SK-N-SH (cell line): ENCODE measurements around the gene CD276. TPM values are rescaled to one million over a fixed set of nuclear protein-coding genes. Genes with fewer than 3 reads are reported as not detected.
A peak's percentile ranks its signal among the peaks of the same experiment; 100 is the strongest.

ENCODE experiments used
- CTCF ChIA-PET: fragments of 300-600, 350-600 bp; formaldehyde crosslinking; extraction: SDS; loops from one replicate; lab custom pipeline; 2021; lab: Yijun Ruan, JAX
- POLR2A ChIA-PET: fragments of 350-600 bp; sonication (Branson Sonifier 250); formaldehyde crosslinking; extraction: SDS; loops from one replicate; lab custom pipeline; 2020; ENCODE audit warnings: antibody characterized with exemption, inconsistent platforms; lab: Yijun Ruan, JAX
- DNase-seq: peaks from one replicate; pipeline ENCODE4 v3.0.0; 2012
- H2AFZ ChIP-seq: fragments of 200-600 bp; sonication (generic); 2 replicates; pipeline ENCODE4 v1.8.1; 2016; ENCODE audit warnings: antibody characterized with exemption, mild to moderate bottlenecking, low read depth
- H3F3A ChIP-seq: fragments of 200-600 bp; sonication (generic); replicated peaks from 2 replicates; pipeline ENCODE3; 2016; ENCODE audit warnings: antibody characterized with exemption, mild to moderate bottlenecking; ENCODE audit not compliant: insufficient read depth
- H3K27ac ChIP-seq, 2 experiments: fragments of 200-500 bp in 1 of 2; fragments of 200-600 bp in 1 of 2; sonication (Bioruptor generic) in 1 of 2; sonication (generic), shearing (Covaris generic) in 1 of 2; 2 replicates each; pipeline versions ENCODE4 v1.5.1 to v1.6.1; 2014 to 2016; ENCODE audit warnings: low read depth in 2 of 2, inconsistent platforms in 1 of 2, low read length in 1 of 2, mild to moderate bottlenecking in 1 of 2, mixed read lengths in 1 of 2
- H3K27me3 ChIP-seq: fragments of 200-600 bp; sonication (generic), shearing (Covaris generic); 2 replicates; pipeline ENCODE4 v1.6.1; 2016; ENCODE audit warnings: mixed run types; ENCODE audit not compliant: insufficient read depth
- H3K36me3 ChIP-seq, 2 experiments: fragments of 200-500 bp in 1 of 2; fragments of 200-600 bp in 1 of 2; sonication (Bioruptor generic) in 1 of 2; sonication (generic) in 1 of 2; replicated peaks in 1 of 2; 2 replicates each; pipeline versions ENCODE3 to v1.5.1; 2014 to 2016; ENCODE audit warnings: low read length in 1 of 2, mild to moderate bottlenecking in 1 of 2; ENCODE audit not compliant: insufficient read depth in 2 of 2, control insufficient read depth in 1 of 2
- H3K4me1 ChIP-seq, 2 experiments: fragments of 200-500 bp in 1 of 2; fragments of 200-600 bp in 1 of 2; sonication (Bioruptor generic) in 1 of 2; sonication (generic), shearing (Covaris generic) in 1 of 2; 2 replicates each; pipeline versions ENCODE4 v1.5.1 to v1.6.1; 2014 to 2016; ENCODE audit warnings: low read depth in 1 of 2, low read length in 1 of 2, mixed run types in 1 of 2; ENCODE audit not compliant: insufficient read depth in 2 of 2, control insufficient read depth in 1 of 2
- H3K4me2 ChIP-seq: fragments of 200-600 bp; sonication (generic), shearing (Covaris generic); 2 replicates; pipeline ENCODE4 v1.6.1; 2017; ENCODE audit warnings: mixed run types
- H3K4me3 ChIP-seq, 2 experiments: fragments of 200-500 bp in 1 of 2; fragments of 200-600 bp in 1 of 2; sonication (Bioruptor generic) in 1 of 2; sonication (generic), shearing (Covaris generic) in 1 of 2; 2 replicates each; pipeline versions ENCODE4 v1.5.1 to v1.8.1; 2014 to 2016; ENCODE audit warnings: low read depth in 2 of 2, inconsistent platforms in 1 of 2, low read length in 1 of 2, mild to moderate bottlenecking in 1 of 2, mixed read lengths in 1 of 2, moderate library complexity in 1 of 2
- H3K79me2 ChIP-seq: fragments of 200-600 bp; sonication (generic); 2 replicates; pipeline ENCODE4 v1.8.1; 2017; ENCODE audit warnings: mild to moderate bottlenecking; ENCODE audit not compliant: insufficient read depth
- H3K9ac ChIP-seq: fragments of 200-600 bp; sonication (generic); 2 replicates; pipeline ENCODE4 v1.6.1; 2017; ENCODE audit warnings: mixed run types
- H3K9me2 ChIP-seq: fragments of 200-600 bp; sonication (generic); 2 replicates; pipeline ENCODE4 v1.6.1; 2017; ENCODE audit warnings: mixed run types
- H3K9me3 ChIP-seq: fragments of 200-600 bp; sonication (generic); 2 replicates; pipeline ENCODE4 v1.6.1; 2017; ENCODE audit warnings: mixed run types, mild to moderate bottlenecking, moderate library complexity
- H4K20me1 ChIP-seq: fragments of 200-600 bp; sonication (generic); 2 replicates; pipeline ENCODE4 v1.6.1; 2017; ENCODE audit warnings: mild to moderate bottlenecking, mixed run types; ENCODE audit not compliant: insufficient read depth
- CTCF ChIP-seq: fragments of 200-600 bp; sonication (generic); IDR thresholded peaks from 2 replicates; pipeline ENCODE4 v1.6.1; 2017; ENCODE audit warnings: antibody characterized with exemption, mild to moderate bottlenecking, moderate library complexity
- MEF2A ChIP-seq: IDR thresholded peaks from 2 replicates; pipeline ENCODE4 v1.4.0; 2012; ENCODE audit warnings: low read depth, borderline replicate concordance
- PBX3 ChIP-seq: IDR thresholded peaks from 2 replicates; pipeline ENCODE4; 2012
- RCOR1 ChIP-seq: fragments of 150-350 bp; IDR thresholded peaks from 2 replicates; pipeline ENCODE4 v1.6.1; 2017; ENCODE audit warnings: antibody characterized with exemption, low read length
- REST ChIP-seq: IDR thresholded peaks from 2 replicates; pipeline ENCODE4 v1.6.1; 2012; ENCODE audit warnings: mild to moderate bottlenecking, low read depth, low read length, moderate library complexity
- RXRA ChIP-seq: IDR thresholded peaks from 2 replicates; pipeline ENCODE4 v1.4.0; 2012; ENCODE audit warnings: low read depth, mild to moderate bottlenecking, borderline replicate concordance
- TAF1 ChIP-seq: IDR thresholded peaks from 2 replicates; pipeline ENCODE4 v1.6.1; 2012; ENCODE audit warnings: low read depth, mild to moderate bottlenecking, low read length, moderate library complexity, borderline replicate concordance
- WGBS: methylation state at CpG from one replicate; pipeline ENCODE4 v1.1.6; 2017; ENCODE audit warnings: low lambda C conversion rate; 5-methylcytosine and 5-hydroxymethylcytosine counted together
- polyA plus RNA-seq, 3 experiments: library from polyadenylated mRNA; depleted of rRNA; stranded (reverse); fragments of >200 nt; gene quantifications; 2 replicates each; pipeline ENCODE4 v1.2.3, GENCODE V29; 2012
- TF ChIP-seq, protein P1 (sequence below): IDR thresholded peaks from 2 replicates; pipeline ENCODE4 v1.4.0; 2012; ENCODE audit warnings: low read depth, borderline replicate concordance
- TF ChIP-seq, protein P2 (sequence below): IDR thresholded peaks from 2 replicates; pipeline ENCODE4 v1.4.0; 2012; ENCODE audit warnings: low read depth, borderline replicate concordance

Gene CD276
- polyA plus RNA-seq, 1 of the 3 experiments (the other 2 are of a cell fraction), result 86.2 TPM

DNA sequence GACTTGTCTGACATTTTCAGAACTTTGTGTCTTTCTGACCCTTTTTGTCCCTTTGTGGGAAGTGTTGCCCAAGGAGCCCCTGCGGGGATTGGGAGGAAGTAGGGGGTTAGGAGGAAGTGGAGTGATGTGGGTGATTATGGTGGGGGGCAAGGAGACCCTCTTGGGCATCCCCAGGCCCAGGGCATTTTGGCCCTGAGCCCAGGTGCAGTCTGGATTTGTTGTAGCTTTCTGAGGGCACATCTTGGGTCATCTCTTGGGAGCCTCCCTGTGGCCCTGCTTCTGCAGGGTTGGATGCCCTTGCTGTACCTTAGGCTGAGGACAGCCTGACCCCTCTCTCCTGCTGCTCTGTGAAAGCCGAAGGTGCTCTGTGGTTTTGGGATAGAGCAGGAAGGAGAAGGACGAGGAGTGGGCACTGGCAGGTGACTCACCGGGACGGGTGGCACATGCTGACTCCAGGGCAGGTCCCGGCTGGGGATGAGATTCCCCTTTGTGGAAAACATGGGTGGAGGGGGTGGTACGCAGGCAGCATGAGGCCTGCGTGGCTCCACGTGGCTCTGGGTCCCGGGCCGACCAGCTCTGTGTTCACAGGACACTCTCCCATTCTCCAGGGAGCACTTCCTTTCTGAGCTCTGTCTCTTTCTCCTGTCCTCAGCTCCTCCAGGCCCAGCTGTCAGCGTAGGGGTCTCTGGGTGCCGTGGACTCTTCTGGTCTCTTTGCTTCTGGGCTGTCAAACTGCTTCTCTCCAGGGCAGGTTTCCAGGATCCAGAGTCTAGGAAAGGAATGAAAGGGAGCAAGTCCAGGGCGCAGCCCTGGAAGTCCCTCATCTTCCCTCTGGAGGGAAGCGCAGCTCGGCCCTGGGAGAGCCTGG lies 11.8 kb downstream of the CD276 start:
- peaks cover 98% of the 10 kb centered on the region for H4K20me1 ChIP-seq
- H3K9me3 ChIP-seq, result no peaks in the 10 kb centered on the region
- peaks cover 0 to 12% of the 10 kb centered on the region in 2 experiments for H3K36me3 ChIP-seq
- H3K27me3 ChIP-seq, result no peaks in the 10 kb centered on the region
- ChIA-PET POLR2A (interaction anchor here (1.3 kb wide), 1 partner anchor 11 kb away, joined by 3 read pairs; no protein-coding TSS in a partner anchor), CTCF (interaction anchor here (0.8 to 15.0 kb wide), 9 partner anchors 9 to 455 kb away, joined by 3 to 418 read pairs (median 5); partner anchors contain the start of genes CD276 and NPTN)
- DNase-seq, result no peak
- H3K79me2 ChIP-seq, result peaks cover 99% of the 10 kb centered on the region
- no peak for TF ChIP-seq PBX3
- no peak for TF ChIP-seq CTCF
- TF ChIP-seq MEF2A, result no peak
- no peak for TF ChIP-seq TAF1
- TF ChIP-seq, protein P1, sequence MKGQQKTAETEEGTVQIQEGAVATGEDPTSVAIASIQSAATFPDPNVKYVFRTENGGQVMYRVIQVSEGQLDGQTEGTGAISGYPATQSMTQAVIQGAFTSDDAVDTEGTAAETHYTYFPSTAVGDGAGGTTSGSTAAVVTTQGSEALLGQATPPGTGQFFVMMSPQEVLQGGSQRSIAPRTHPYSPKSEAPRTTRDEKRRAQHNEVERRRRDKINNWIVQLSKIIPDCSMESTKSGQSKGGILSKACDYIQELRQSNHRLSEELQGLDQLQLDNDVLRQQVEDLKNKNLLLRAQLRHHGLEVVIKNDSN, result no peak
- TF ChIP-seq RXRA, result no peak
- no peak for TF ChIP-seq REST
- no peak for TF ChIP-seq RCOR1
- TF ChIP-seq, protein P2, sequence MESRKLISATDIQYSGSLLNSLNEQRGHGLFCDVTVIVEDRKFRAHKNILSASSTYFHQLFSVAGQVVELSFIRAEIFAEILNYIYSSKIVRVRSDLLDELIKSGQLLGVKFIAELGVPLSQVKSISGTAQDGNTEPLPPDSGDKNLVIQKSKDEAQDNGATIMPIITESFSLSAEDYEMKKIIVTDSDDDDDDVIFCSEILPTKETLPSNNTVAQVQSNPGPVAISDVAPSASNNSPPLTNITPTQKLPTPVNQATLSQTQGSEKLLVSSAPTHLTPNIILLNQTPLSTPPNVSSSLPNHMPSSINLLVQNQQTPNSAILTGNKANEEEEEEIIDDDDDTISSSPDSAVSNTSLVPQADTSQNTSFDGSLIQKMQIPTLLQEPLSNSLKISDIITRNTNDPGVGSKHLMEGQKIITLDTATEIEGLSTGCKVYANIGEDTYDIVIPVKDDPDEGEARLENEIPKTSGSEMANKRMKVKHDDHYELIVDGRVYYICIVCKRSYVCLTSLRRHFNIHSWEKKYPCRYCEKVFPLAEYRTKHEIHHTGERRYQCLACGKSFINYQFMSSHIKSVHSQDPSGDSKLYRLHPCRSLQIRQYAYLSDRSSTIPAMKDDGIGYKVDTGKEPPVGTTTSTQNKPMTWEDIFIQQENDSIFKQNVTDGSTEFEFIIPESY, result no peak
- peak overlapping the region; percentile 36; the same call in 1 of the 2 replicates for H3K4me2 ChIP-seq
- no peak overlapping the region for H2AFZ ChIP-seq
- peak overlapping the region in 1 of 2 experiments; percentile 69; a peak in 2 of 4 replicates for H3K27ac ChIP-seq
- H3K4me3 ChIP-seq, result no peak overlapping the region
- peaks cover 20% of the 10 kb centered on the region for H3F3A ChIP-seq
- 90% methylated on average over 12 of the region's 16 CpGs for whole genome bisulfite sequencing
- H3K4me1 ChIP-seq, result peaks cover 12 to 27% of the 10 kb centered on the region in 2 experiments; a peak in 2 of 4 replicates
- peak overlapping the region; percentile 24; the same call in 1 of the 2 replicates for H3K9ac ChIP-seq
- no peaks in the 10 kb centered on the region for H3K9me2 ChIP-seq
